GM12875 (cell line): ENCODE results near the gene MYL12A.

ENCODE experiments used
- H3K4me3 ChIP-seq: one replicate; pipeline ENCODE4 v1.5.1; 2011; ENCODE audit warnings: low read depth, low read length, control low read depth
- CTCF ChIP-seq: IDR thresholded peaks from 2 replicates; pipeline ENCODE4 v1.5.1; 2011; ENCODE audit warnings: low read depth, mild to moderate bottlenecking, control low read depth, inconsistent platforms, low read length, moderate library complexity, borderline replicate concordance; ENCODE audit not compliant: insufficient read depth

The MYL12A gene

GRCh38 chr18:3255611-3256165 lies 8.1 kb downstream of the MYL12A start:
- no peak for TF ChIP-seq CTCF
- H3K4me3 ChIP-seq: no peak overlapping the region

GRCh38 chr18:3256693-3257626 lies 9.4 kb downstream of the MYL12A start:
- TF ChIP-seq CTCF: no peak

GRCh38 chr18:3257627-3258120 lies 10.1 kb downstream of the MYL12A start:
- no peak overlapping the region for H3K4me3 ChIP-seq
- no peak for TF ChIP-seq CTCF

More at GRCh38 chr18:3256693-3257626, 9.4 kb downstream of the MYL12A start:
- H3K4me3 ChIP-seq: no peak overlapping the region

- peak overlapping the region; percentile 82 for H3K4me3 ChIP-seq
- TF ChIP-seq CTCF: no peak
Observed at GRCh38 chr18:3260995-3261372, 13.4 kb downstream of the MYL12A start.

GRCh38 chr18:3261373-3262233 lies 14.0 kb downstream of the MYL12A start, which contains the start of gene MYL12B:
MYL12B (plus strand) TSS chr18:3262133; CDS start chr18:3272899, 10,766 bp downstream.
- peak within 1 kb of the TSS; percentile 82 for H3K4me3 ChIP-seq
- no peak for TF ChIP-seq CTCF

GRCh38 chr18:3262234-3263131 lies 14.9 kb downstream of the MYL12A start:
- no peak for TF ChIP-seq CTCF
- H3K4me3 ChIP-seq: peak overlapping the region; percentile 82
